ENCODE data around the gene CORO2B.

Gene CORO2B

GRCh38 chr15:68596691-68597090 is 17.9 kb downstream of the CORO2B start:
- Histone ChIP-seq H3K27me3 (replicated peaks) (no peaks in the 10 kb centered on the region), H3K4me3 (ENCODE audit: low read depth, low read length) (no peak overlapping the region), H3K27ac (no peak overlapping the region), H3K36me3 (replicated peaks) (no peaks in the 10 kb centered on the region)
- in situ Hi-C loops (cut with HindIII; ENCODE audit: low pct_ligation_motif_present, low sequenced_read_pairs) = no loop called here
- no peak for DNase-seq
- TF ChIP-seq CTCF (IDR thresholded peaks at IDR 0.05; ENCODE audit: low read depth, low read length, missing control alignments) = no peak

- H3K27ac ChIP-seq = no peak overlapping the region
- in situ Hi-C loops (cut with HindIII; ENCODE audit: low pct_ligation_motif_present, low sequenced_read_pairs) = no loop called here
- H3K4me3 ChIP-seq (ENCODE audit: low read depth, low read length) = no peak overlapping the region
Measured at GRCh38 chr15:68597581-68597980, 18.8 kb downstream of the CORO2B start.

GRCh38 chr15:68598171-68599152 is 19.7 kb downstream of the CORO2B start:
- no peaks in the 10 kb centered on the region for H3K36me3 ChIP-seq (replicated peaks)
- no peak overlapping the region for H3K27ac ChIP-seq
- H3K4me3 ChIP-seq (ENCODE audit: low read depth, low read length) = no peak overlapping the region
- TF ChIP-seq CTCF (IDR thresholded peaks at IDR 0.05; ENCODE audit: low read depth, low read length, missing control alignments) = no peak
- DNase-seq = no peak
- H3K27me3 ChIP-seq (replicated peaks) = no peaks in the 10 kb centered on the region
- in situ Hi-C loops (cut with HindIII; ENCODE audit: low pct_ligation_motif_present, low sequenced_read_pairs) = no loop called here

More at GRCh38 chr15:68597581-68597980, 18.8 kb downstream of the CORO2B start:
- Histone ChIP-seq H3K36me3 (replicated peaks) (no peaks in the 10 kb centered on the region), H3K27me3 (replicated peaks) (no peaks in the 10 kb centered on the region)
- no peak for TF ChIP-seq CTCF (IDR thresholded peaks at IDR 0.05; ENCODE audit: low read depth, low read length, missing control alignments)
- DNase-seq = no peak

GRCh38 chr15:68599153-68599545 is 20.4 kb downstream of the CORO2B start:
- TF ChIP-seq CTCF (IDR thresholded peaks at IDR 0.05; ENCODE audit: low read depth, low read length, missing control alignments) = no peak
- H3K27ac ChIP-seq = no peak overlapping the region
- H3K27me3 ChIP-seq (replicated peaks) = no peaks in the 10 kb centered on the region
- no peak for DNase-seq
- no peak overlapping the region for H3K4me3 ChIP-seq (ENCODE audit: low read depth, low read length)
- H3K36me3 ChIP-seq (replicated peaks) = no peaks in the 10 kb centered on the region
- in situ Hi-C loops (cut with HindIII; ENCODE audit: low pct_ligation_motif_present, low sequenced_read_pairs) = no loop called here

- no peaks in the 10 kb centered on the region for H3K36me3 ChIP-seq (replicated peaks)
- in situ Hi-C loops (cut with HindIII; ENCODE audit: low pct_ligation_motif_present, low sequenced_read_pairs) = no loop called here
- H3K4me3 ChIP-seq (ENCODE audit: low read depth, low read length) = no peak overlapping the region
- no peaks in the 10 kb centered on the region for H3K27me3 ChIP-seq (replicated peaks)
- H3K27ac ChIP-seq = no peak overlapping the region
- TF ChIP-seq CTCF (IDR thresholded peaks at IDR 0.05; ENCODE audit: low read depth, low read length, missing control alignments) = no peak
- DNase-seq = peak; percentile 71
Measured at GRCh38 chr15:68599560-68600071, 20.8 kb downstream of the CORO2B start.
